HuH-7.5 (cell line): ENCODE measurements around the gene SEMA5A.

Experiments used
- DNase-seq: peaks from one replicate; pipeline ENCODE4 v3.0.0; 2011; ENCODE audit warnings: low spot score

SEMA5A gene

DNA sequence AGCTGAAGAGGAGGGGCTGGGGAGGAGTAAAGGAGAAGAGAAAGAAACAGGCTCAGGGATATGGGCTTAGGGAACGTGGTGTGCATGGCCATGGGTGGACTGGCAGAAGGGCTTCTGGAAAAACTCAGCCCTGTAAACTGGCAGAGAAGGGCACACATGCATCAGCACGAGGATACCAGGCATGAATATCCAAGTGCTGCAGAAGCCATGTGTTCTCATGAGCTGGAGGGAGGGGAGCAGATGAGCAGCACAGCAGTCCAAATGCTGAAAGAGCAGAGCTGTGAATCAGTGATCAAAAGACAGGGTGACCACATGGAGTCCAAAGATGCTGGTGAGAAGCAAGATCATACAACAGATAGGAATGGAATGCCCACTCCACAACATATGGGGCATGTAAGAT lies 72.3 kb downstream of the SEMA5A start:
- no peak for DNase-seq

DNA sequence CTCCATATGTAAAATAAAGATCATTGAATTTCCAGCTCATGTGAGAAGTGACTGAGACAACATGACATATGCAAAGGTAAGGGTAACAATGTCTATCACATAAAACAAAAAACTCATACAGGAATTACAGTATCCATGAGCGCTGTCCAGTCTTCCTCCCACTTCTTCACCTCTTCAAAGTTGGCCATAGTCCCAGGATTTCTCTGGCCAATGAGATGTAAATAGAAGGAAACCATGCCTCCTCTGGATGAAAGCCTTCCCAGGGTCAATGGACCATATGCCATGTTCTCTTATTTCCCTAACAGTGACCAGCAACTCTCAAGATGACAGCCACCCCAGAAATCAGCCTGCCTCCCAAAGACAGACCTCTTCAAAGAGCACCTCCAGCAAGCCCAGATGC lies 75.5 kb downstream of the SEMA5A start:
- no peak for DNase-seq

DNA sequence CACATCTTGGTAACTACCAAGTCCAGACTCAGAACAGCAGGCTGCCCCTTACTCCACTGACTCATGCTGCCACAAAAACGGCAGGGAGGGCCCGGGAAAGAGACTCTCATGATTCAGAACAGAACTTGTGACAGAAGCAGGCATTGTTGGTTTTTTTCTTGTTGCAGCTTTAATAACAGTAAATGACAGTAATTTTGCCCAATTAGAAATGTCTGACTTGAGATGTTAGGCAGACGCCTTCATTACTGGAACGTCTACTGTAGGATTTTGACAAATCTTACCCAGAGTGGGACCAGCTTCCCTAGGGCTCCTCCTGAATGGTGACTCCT lies 77.9 kb downstream of the SEMA5A start:
- no peak for DNase-seq

DNA sequence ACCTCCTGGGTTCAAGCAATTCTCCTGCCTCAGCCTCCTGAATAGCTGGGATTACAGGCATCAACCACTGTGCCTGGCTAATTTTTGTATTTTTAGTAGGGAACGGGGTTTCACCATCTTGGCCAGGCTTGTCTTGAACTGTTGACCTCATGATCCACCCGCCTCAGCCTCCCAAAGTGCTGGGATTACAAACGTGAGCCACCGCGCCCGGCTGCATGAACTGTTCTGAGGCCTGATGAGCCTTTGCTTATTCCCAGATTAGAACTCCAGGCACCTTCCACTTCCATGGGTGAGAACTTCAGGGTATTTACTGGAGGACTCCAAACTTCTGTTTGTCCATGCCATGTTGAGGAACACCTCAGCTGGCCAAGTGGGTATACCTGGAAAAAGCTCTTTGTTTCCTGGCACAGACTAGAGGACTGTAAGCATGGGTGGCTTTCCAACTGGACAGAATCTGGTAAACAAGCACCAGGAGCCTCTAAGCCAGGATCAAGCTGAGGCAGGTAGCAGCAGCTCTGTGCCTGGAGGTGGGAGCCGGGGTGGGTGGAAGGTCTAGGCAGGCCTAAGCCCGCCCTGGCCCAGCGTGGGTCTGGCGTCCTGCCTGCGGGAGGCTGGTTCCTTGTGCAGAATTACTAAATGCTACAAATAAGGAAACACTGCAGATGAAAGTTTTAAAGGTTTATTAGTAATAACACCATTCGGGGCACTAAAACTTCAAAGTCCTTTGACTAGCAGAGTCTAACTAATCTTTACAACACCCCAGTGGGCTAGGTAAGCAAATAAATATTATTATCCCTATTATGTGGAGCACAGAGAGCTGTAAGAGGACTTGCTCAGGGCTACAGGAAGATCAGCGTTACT lies 78.4 kb downstream of the SEMA5A start:
- DNase-seq = no peak

DNA sequence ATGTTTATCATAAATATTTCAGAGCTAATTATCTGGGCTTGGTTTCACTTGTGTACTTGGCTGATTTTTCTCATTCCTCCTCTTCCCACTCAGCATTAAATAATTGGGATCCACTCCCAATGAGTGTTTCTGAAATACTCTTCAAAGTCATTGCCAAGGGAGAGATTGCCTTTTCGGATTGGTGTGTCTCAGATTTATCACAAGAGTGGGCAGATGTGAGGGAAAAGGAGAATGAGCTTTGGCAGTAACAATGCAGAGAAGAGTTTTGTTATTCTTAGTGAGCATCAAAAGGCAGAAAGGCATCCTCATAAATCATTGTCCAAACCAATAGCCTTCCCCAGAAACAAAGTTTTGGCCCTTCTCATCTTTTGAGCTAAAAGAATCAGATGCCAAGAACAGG lies 79.2 kb downstream of the SEMA5A start:
- no peak for DNase-seq

DNA sequence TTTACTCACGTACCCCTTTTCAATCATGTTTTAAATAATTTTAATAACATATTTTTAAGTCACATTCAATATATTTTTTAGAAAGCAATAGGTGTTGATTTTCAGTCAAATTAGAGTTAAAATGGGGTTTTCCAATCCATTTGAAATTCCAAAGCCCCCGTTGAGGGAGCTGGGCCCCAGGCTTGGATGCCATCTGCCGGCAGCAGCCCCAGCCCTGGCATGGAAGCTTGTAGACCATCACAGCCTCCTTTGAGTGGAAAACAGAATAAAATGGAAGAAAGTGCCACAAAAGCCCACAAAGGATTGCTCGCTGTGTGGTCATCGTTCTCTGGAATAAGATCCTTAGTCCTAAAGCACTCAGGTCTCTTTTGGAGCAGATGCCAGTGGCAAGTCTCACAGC lies 81.4 kb downstream of the SEMA5A start:
- DNase-seq = no peak

DNA sequence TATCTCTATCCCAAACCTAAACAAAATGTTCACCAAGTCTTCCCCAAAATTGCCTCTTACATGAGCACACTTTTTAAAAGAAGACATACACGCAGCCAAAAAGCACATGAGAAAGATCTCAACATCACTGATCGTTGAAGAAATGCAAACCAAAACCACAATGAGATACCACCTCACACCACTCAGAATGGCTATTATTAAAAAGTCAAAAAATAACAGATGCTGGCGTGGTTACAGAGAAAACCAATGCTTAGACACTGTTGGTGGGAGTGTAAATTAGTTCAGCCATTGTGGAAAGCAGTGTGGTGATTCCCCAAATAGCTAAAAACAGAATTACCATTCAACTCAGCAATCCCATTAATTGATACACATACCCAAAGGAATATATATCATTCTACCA lies 83.8 kb downstream of the SEMA5A start:
- DNase-seq = no peak

DNA sequence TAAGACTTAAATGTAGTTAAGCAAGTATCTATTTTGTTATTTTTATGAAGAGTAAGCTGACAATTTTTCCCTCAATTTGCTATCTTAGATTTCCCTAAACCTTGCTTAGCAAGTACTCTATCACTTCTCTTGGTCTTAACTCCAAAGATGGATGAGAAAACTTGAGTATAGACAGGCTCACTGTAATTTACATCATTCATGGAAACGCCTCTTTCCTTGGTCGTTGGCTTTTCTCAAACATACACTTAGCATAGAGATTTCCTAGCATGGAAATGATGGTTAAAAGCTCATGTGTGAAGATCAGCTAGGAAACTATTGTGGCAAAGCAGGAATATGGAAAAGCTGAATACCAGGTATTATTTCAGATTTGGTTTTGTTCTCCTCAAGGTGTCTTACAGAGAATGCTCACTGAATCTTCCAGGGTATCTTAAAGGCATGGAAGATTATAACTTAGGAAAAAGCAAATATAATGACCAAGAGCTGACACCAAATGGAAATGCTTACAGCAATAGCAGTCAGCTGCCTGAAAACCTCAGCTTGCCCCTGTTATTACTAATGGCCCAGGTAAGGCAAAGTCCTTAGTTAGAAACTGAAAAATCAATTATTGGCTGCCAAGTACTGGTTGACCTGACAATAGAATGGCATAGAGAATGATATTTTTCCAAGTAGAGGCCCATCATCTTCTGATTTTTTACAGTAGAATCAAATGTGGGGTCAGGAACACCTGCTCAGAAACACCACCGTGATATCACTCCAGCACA lies 84.8 kb downstream of the SEMA5A start:
- no peak for DNase-seq

DNA sequence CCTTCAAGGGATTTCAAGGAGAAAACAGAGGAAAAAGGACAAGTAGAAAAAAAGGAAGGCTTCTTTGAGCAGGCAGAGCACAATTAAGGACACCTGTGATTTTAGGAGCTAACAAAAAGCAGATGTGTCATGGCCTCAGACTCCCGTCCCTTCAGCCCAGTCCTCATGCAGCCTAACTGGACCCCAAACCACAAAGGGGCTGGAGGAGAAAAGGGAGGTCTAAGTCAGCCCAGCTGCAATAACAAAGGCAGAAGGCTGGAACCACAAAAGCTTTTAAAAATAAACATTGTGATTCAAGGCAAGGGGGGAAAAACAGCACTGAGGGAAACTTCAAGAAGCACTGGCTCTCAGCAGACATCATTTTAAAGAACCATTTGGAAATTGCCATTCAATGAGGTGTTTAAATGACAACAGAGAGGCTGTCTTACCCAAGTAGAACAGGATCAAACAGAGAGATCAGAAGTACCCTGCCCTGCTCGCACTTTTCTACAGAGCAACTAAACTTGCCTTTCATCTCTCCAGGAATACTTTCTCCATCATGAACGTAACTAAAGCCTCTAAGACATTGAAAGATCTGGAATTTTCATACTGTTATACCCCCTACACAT lies 89.3 kb downstream of the SEMA5A start:
- DNase-seq = no peak

DNA sequence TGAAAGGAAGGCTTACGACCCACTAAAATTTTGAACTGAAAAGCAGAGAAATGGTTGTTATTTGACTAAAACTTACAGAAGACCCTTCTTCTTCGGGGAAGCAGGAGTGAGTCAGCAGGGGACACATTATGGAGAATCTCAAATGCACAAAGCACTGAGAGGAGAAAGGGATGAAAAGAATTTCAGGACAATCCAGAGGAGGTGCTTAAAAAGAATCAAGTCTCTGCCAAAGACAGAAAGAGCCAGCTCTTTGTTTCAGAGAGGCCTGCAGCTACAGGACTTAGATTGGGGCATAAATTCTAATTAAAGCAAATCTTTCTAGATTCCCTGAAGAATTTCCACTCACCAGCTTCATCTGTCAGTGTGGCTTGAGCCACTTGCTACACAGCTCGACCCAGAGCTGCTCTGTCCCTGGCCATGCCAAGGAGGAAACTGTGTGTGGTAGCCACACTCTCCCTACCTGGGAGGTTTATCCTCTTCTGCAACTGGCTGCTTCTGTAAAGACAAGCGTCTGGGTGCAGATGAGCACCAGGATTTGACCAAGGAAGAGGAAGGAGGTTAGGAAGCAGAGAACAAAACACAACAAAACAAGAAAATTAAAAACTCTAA lies 89.9 kb downstream of the SEMA5A start:
- no peak for DNase-seq

DNA sequence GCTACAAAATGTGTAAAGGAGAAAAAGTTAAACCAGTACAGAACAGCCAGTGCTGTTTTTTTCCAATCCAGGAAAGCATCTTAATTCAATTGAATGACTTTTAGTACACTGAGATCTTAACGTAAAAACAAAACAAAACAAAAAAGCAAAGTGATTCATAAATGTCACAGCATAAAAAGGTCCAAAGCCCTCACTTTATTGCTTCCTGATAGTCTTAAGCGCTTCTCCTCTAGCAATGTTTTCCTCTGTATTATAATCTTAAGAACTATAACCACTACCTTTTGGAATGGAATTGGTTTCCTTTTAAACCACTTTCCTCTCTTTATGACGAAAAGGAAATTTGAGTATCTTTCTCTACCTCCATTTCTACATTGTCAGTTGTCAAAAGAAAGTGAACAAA lies 91.4 kb downstream of the SEMA5A start:
- DNase-seq = no peak

DNA sequence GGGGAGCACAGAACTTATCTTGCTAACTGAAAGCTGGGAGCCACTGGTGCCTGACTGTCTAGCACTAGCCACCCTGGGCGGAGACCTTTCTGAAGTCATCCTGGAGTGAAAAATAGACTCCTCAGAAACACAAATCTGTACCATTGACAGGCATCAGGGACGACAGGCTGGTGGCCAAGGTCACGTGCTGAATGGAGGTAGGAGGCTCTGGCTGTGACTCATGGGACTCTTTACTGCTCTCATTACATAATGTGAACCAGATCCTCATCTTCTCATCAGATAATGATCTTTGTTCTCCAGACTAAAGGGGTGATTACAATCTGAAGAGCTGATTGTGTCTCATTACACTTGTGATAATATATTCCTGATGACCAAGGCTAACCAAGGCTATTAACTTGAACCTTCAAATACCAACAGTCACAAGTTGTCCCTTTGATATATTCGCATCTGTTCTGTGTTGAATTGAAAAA lies 91.8 kb downstream of the SEMA5A start:
- DNase-seq = no peak

DNA sequence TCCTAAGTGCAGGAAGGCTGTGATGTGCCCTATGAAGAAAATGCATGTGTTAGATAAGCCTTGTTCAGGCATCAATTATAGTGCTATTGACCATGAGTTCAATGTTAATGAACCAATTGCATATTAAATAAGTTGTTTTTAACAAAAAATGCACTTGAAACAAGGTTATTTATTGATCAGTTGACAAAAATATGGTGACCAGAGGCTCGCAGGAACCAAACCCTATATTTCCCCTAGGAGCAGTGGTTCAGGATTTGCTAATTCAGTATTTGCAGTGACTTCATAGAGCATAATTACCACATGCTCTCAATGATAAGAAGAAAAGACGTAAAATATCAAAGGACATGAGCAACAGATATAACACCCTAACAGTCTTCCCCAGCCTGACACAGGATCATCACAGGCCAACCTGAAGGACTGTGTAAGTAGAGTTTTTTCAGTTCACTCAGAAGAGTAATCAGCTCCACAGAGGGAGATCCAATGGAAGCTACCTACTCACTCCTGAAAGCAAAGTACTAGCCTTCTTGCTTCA lies 92.3 kb downstream of the SEMA5A start:
- no peak for DNase-seq

DNA sequence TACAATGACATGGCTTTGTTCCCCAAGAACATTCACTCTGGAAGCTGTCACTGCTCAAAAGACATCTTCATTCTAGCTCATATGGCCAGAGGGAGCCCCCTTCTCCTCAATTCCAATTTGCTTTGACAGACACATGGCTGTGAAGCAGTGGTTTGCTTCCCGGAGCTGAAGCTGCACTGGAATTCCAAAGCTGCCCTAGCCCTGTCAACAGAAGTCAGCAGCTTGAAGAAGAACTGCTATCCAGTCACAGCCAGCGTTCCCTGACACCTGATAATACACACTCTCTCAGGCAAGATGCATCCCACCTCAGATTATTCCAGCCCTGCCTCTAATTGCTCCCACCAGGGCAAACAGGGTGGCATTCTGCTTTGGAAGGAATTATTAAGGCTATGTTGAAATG lies 93.7 kb downstream of the SEMA5A start:
- no peak for DNase-seq

DNA sequence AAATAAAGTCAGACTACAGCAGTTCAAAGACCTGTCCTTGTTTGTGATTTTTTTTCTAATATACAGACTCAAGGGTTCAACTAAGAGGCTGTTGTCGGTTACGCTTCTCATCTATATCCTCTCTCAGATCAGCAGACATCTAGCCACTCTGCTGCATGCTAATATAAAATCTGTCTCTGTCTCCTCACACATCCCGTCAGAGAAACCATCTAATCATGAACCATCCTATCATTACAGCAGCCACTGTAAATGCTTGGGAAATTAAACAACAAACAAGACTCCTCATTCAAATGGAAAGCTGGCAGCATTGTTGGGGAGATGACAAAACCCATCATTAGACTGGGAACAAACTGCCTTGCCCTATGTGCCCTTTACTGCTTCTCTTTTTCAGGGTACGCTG lies 94.8 kb downstream of the SEMA5A start:
- DNase-seq = no peak

DNA sequence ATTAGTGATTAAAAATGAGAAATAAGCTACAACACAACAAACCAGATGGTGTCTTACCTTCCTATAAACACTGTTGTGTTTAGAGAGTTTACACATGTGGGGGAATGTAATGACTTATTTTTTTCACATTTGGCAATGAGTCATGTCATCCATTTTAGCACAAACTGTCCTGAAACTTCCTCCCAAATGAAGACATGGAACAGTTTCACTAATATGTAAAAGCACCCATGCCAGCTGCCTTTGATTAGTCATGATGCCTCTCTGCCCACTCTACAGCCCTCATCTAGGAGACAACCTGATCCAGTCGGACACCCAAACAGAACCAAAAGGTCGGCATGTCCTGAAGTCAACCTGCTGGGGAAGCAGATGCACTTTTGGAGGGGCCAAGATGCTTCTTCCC lies 98.2 kb downstream of the SEMA5A start:
- DNase-seq = no peak

DNA sequence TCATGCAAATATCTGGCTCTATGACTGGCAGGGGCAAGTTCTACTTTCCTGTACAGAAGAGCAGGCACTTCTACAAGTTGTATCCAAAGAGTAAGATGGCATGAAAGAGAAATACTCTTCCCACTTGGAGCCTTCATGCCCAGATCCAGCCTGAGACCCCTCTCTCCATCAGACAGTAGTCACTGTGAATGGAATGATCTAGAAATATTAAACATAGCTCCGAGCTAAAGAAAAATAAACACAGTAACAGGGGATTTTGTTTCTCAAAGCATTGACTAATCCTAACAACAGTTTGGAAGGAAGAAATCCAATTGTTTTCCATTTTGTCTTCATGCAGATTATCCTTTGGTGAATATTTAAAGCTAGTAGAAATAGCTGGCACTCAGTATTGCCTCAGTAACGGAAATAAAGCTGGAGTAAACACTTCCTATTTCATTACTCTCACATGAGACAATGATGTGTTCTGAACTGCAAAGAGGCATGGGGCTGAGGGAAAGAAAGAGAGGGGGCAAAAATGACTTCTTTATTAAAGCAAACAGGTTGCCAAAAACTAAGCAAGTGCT lies 100.0 kb downstream of the SEMA5A start:
- no peak for DNase-seq

DNA sequence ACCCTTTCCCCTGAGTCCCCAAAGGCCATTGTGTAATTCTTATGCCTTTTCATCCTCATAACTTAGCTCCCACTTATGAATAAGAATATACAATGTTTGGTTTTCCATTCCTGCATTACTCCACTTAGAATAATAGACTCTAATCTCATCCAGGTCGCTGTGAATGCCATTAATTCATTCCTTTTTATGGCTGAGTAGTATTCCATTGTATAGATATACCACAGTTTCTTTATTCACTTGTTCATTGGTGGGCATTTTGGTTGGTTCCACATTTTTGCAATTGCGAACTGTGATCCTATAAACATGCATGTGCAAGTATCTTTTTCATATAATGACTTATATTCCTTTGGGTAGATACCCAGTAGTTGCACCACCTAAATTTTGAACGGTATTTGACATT lies 101.5 kb downstream of the SEMA5A start:
- no peak for DNase-seq

DNA sequence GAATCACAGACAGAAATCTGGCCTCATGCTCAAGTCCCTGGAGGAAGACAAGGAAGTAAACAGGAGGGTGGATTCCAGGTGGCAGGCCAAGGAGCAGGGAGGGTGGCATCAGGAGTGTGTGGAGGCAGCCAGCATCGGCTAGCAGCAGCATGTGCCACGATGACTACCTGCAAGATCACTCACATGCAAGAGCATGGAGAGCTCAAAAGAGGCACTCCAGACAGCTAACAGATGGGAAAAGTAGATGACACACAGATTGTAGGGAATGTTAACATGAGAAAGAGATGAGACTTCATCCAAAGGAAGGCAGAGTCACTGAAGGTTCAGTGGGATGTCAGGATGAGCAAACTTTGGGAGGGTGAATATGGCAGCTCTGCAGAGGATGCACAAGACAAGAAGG lies 104.3 kb downstream of the SEMA5A start:
- no peak for DNase-seq

DNA sequence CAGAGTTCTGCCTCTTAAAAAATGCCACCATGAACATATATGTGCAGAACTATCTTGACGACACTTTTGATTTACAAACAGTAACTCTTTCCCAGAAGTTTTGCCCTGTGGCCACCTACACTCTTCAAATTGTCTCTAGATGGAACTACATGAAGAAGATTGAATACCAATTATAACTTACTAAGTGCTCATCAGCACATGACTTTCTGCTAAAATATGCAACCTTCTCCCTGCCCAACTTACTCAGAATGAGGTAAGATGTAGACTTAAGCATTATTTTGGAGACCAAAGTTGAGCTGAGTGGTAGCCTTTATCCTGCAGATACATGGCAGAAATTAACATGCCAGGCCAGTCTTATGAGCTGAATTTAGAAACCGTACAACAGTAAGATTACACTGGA lies 105.4 kb downstream of the SEMA5A start:
- DNase-seq = no peak

DNA sequence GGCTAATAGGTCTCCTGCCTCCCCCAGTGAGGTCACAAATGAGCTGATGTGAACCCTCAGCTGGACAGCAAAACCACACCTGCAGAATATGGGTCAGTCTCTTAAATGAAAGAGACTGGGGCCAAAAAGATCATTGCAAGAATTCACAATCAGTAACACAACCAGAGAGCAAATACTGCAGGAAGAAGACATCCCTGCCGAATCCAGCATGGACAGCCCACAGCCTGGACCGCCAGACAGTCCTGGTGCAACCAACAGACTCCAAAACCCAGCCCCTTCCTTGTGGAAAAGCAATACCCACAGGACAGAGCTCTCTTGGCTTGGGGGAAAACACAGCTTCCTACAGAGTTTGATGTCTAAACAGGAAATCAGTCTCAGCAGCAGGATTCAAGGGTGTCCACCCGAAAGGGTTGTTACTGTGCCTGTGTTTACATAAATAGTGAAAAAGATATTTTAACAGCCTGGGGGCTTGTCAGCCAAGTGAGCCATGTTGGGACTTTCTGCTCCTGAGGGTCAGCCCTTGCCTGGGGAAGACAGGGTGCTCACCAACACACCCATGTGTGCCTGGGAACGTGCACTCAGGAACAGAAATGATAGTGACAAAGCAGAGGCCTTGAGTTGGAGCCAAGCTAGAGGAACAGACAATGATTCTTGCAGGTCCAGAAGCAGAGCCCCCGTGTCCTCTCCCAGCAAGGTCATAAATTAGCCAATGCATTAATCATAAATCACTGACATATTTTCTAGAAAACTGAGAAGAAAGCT lies 106.2 kb downstream of the SEMA5A start:
- no peak for DNase-seq
